NCI-H1092 (cell line): ENCODE results near the gene CDH4.
"Not testable (repeated sequence)": the region's sequence is repeated elsewhere in the genome, so short reads cannot be mapped to it uniquely, and the experiment has no call there.

Experiments used
- DNase-seq: peaks from one replicate; lab custom pipeline; 2025; lab: John Stamatoyannopoulos, UW

The CDH4 gene

GRCh38 chr20:61439251-61439650, 187.2 kb downstream of the CDH4 start:
- DNase-seq, result no peak

GRCh38 chr20:61440548-61441055, 188.5 kb downstream of the CDH4 start:
- DNase-seq, result no peak

GRCh38 chr20:61441537-61441936, 189.5 kb downstream of the CDH4 start:
- DNase-seq, result no peak

- DNase-seq, result no peak
Observed at GRCh38 chr20:61442075-61442670, 190.1 kb downstream of the CDH4 start.

GRCh38 chr20:61442718-61443117, 190.7 kb downstream of the CDH4 start:
- DNase-seq, result no peak

- DNase-seq, result no peak
Observed at GRCh38 chr20:61443443-61444126, 191.5 kb downstream of the CDH4 start.

- no peak for DNase-seq
Observed at GRCh38 chr20:61444637-61445036, 192.6 kb downstream of the CDH4 start.

- no peak for DNase-seq
Observed at GRCh38 chr20:61445138-61445537, 193.1 kb downstream of the CDH4 start.

- DNase-seq, result no peak
Observed at GRCh38 chr20:61445741-61446140, 193.7 kb downstream of the CDH4 start.

- DNase-seq, result no peak
Observed at GRCh38 chr20:61447952-61448351, 195.9 kb downstream of the CDH4 start.

GRCh38 chr20:61448386-61448785, 196.3 kb downstream of the CDH4 start:
- no peak for DNase-seq

- no peak for DNase-seq
Observed at GRCh38 chr20:61449057-61449609, 197.1 kb downstream of the CDH4 start.

- DNase-seq, result no peak
Observed at GRCh38 chr20:61449916-61450315, 197.9 kb downstream of the CDH4 start.

GRCh38 chr20:61450549-61450948, 198.5 kb downstream of the CDH4 start:
- no peak for DNase-seq

GRCh38 chr20:61451009-61451408, 198.9 kb downstream of the CDH4 start:
- no peak for DNase-seq

GRCh38 chr20:61451953-61452352, 199.9 kb downstream of the CDH4 start:
- DNase-seq, result no peak

- no peak for DNase-seq
Observed at GRCh38 chr20:61453219-61453618, 201.2 kb downstream of the CDH4 start.

- DNase-seq, result not testable (repeated sequence)
Observed at GRCh38 chr20:61453623-61454022, 201.6 kb downstream of the CDH4 start.

- no peak for DNase-seq
Observed at GRCh38 chr20:61454053-61454452, 202.0 kb downstream of the CDH4 start.

GRCh38 chr20:61455508-61456215, 203.6 kb downstream of the CDH4 start:
- no peak for DNase-seq

GRCh38 chr20:61457725-61458124, 205.7 kb downstream of the CDH4 start:
- DNase-seq, result no peak

- no peak for DNase-seq
Observed at GRCh38 chr20:61458146-61458746, 206.2 kb downstream of the CDH4 start.
